ENCODE results near the gene VPS33B. TPM values are rescaled to one million over a fixed set of nuclear protein-coding genes. Genes with fewer than 3 reads are reported as not detected.

The VPS33B gene
- total and polyA plus RNA-seq, 3 donors from 2014 or later, result 12.6 to 20.6 (median 16.9) TPM

DNA sequence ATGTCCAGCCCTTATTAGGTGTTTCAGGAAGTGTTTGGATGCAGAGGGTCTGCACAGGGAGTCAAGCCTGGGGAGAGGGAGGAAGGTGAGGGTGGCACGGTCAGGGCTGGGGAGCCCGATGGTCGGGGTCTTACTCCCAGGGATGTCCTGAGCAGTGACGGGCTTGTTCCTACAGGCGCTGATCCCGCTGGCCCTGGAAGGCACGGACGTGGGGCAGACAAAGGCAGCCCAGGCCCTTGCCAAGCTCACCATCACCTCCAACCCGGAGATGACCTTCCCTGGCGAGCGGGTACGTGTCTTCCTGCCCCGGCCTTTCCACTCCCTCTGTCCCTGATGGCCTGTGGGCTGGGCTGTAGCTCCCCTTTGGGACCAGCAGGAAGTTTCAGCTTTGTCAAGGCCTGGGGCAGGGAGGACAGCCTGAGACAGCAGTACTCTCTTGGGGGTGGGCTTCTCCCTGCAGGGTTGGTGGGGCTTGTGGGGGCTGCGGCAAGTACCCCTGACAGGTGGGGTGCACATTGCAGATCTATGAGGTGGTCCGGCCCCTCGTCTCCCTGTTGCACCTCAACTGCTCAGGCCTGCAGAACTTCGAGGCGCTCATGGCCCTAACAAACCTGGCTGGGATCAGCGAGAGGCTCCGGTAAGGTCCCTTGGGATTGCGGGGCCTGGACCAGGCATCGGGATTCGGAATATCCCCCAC is 72.3 kb downstream of the VPS33B start:
- TF ChIP-seq POLR2A (IDR thresholded peaks at IDR 0.05), result no peak
- TF ChIP-seq, protein P1, sequence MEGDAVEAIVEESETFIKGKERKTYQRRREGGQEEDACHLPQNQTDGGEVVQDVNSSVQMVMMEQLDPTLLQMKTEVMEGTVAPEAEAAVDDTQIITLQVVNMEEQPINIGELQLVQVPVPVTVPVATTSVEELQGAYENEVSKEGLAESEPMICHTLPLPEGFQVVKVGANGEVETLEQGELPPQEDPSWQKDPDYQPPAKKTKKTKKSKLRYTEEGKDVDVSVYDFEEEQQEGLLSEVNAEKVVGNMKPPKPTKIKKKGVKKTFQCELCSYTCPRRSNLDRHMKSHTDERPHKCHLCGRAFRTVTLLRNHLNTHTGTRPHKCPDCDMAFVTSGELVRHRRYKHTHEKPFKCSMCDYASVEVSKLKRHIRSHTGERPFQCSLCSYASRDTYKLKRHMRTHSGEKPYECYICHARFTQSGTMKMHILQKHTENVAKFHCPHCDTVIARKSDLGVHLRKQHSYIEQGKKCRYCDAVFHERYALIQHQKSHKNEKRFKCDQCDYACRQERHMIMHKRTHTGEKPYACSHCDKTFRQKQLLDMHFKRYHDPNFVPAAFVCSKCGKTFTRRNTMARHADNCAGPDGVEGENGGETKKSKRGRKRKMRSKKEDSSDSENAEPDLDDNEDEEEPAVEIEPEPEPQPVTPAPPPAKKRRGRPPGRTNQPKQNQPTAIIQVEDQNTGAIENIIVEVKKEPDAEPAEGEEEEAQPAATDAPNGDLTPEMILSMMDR (IDR thresholded peaks at IDR 0.05), result no peak
- intact Hi-C loops (cut with DNase I; ENCODE audit: low total_unique reads), result no loop called here
- DNase-seq, result no peak
- 90 to 93% methylated on average over 4 to 23 of the region's 23 CpGs for WGBS, 2 donors
- Histone ChIP-seq H3K4me1 (peaks cover under 1% of the 10 kb centered on the region), H3K27ac (no peak overlapping the region), H3K4me3 (no peak overlapping the region), H3K9me3 (no peaks in the 10 kb centered on the region), H3K27me3 (no peaks in the 10 kb centered on the region), H3K36me3 (ENCODE audit: low read depth, missing control alignments) (no peaks in the 10 kb centered on the region)

Small RNAs within 50 kb of the gene (small RNA-seq; reads per million reads assigned to genes)
- 0 reads per million in 2 donors for gene RF00019

Other genes with a start within 250 kb of the VPS33B start
- 10 to 100 TPM; 23.1 to 32.1 TPM for gene FURIN, start 154.0 kb downstream of the VPS33B start, total RNA-seq
- 21.5 TPM for gene FURIN, start 154.0 kb downstream of the VPS33B start, polyA plus RNA-seq (ENCODE audit: insufficient read depth, low read depth, low replicate concordance)
- gene FES, start 138.1 kb downstream of the VPS33B start, total RNA-seq, result 10 to 100 TPM; 18.6 to 23.1 TPM
- gene FES, start 138.1 kb downstream of the VPS33B start, polyA plus RNA-seq (ENCODE audit: insufficient read depth, low read depth, low replicate concordance), result 14.4 TPM
- gene MAN2A2, start 119.3 kb downstream of the VPS33B start, total RNA-seq, result 100 to 1,000 TPM; 128 to 151 TPM
- 101 TPM for gene MAN2A2, start 119.3 kb downstream of the VPS33B start, polyA plus RNA-seq (ENCODE audit: insufficient read depth, low read depth, low replicate concordance)
- 10 to 100 TPM; 16.7 to 18.3 TPM for gene HDDC3, start 90.0 kb downstream of the VPS33B start, total RNA-seq
- gene HDDC3, start 90.0 kb downstream of the VPS33B start, polyA plus RNA-seq (ENCODE audit: insufficient read depth, low read depth, low replicate concordance), result 12.1 TPM
- gene UNC45A, start 87.3 kb downstream of the VPS33B start, total RNA-seq, result 10 to 100 TPM; 48.9 to 56.9 TPM
- gene UNC45A, start 87.3 kb downstream of the VPS33B start, polyA plus RNA-seq (ENCODE audit: insufficient read depth, low read depth, low replicate concordance), result 59.6 TPM
- gene RCCD1, start 67.7 kb downstream of the VPS33B start, total RNA-seq, result 10 to 100 TPM; 17.5 TPM
- gene RCCD1, start 67.7 kb downstream of the VPS33B start, polyA plus RNA-seq (ENCODE audit: insufficient read depth, low read depth, low replicate concordance), result 21.1 TPM
- 100 to 1,000 TPM in 1 of 2 donors, 10 to 100 TPM in 1; 74.3 to 104 TPM for gene PRC1, start 28.1 kb downstream of the VPS33B start, total RNA-seq
- 111 TPM for gene PRC1, start 28.1 kb downstream of the VPS33B start, polyA plus RNA-seq (ENCODE audit: insufficient read depth, low read depth, low replicate concordance)
- 1 to 10 TPM; 1.6 to 1.7 TPM for gene SV2B, start 77.7 kb upstream of the VPS33B start, total RNA-seq
- gene SV2B, start 77.7 kb upstream of the VPS33B start, polyA plus RNA-seq (ENCODE audit: insufficient read depth, low read depth, low replicate concordance), result 1.7 TPM

Data from testis (tissue), 3 donors.